SKM-1 treated with dmso at 0.1 percent for 144 hours (cell line): Measurements from ENCODE around the gene SLC9C1.
"Not testable (repeated sequence)": the region's sequence is repeated elsewhere in the genome, so short reads cannot be mapped to it uniquely, and the experiment has no call there.

Experiments
- DNase-seq: peaks from one replicate; lab custom pipeline; 2025; ENCODE audit not compliant: unreplicated experiment; lab: John Stamatoyannopoulos, UW

The SLC9C1 gene

GRCh38 chr3:112199622-112200316, 94.2 kb downstream of the SLC9C1 start:
- DNase-seq, result no peak

DNA sequence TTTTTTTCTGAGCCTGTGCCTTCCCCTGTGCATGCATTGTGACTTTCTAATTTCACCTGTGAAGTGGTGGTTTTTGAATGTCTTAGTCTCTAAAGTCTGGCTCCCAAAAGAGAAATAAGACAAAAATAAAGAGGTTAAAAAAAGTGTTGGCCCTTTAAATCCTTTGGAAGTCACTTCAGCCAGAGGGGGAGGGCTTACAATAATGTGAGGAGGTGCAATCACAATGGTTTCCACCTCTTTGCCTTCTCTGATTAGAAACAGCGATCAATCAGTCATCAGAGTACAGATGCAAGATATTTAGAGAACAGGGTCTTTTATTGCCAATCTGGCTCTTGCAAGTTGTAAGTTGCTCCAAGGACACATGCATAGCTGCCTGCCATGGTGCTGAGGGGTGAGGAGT, 96.9 kb downstream of the SLC9C1 start:
- no peak for DNase-seq

DNA sequence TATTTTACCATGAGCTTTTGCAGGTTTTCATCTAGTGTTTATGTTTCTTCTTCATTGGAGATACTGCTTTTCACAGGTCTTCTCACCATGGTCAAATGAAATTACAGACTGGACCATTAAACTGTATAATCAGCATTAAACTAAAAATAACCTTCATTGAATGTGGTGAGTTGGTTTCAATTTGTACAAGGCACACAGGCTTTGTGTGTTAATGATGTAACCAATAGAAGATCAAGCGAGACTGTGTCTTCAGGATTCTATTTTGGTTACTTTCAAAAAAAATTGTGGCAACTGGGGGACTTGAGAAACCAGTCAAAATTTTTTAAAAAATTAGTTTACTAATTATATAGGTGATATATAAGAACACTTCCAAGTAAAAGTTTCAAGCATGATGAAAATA, 106.7 kb downstream of the SLC9C1 start:
- no peak for DNase-seq

- DNase-seq, result not testable (repeated sequence)
These were observed 108.5 kb downstream of the SLC9C1 start for GRCh38 chr3:112185423-112186035.

DNA sequence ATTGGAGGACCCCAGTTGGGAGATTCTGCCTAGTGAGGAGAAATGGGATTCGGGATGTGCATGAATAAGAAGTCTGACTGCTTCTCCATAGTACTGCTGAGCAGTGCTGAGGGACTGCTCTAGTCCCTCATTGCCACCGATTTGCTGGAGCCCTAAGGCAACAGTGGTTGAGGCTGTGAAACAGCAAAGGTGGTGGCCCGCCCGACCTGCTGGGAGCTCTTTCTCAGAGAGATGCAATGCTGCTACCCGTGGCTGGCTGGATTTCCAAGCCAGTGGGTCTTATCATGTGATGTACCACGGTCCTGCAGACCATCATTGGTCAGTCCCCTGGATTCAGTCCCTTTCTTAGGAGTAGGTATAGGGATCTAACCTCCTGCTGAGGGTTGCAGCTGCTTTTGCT, 118.4 kb downstream of the SLC9C1 start:
- DNase-seq, result no peak

GRCh38 chr3:112175037-112175436, 119.0 kb downstream of the SLC9C1 start:
- DNase-seq, result no peak

DNA sequence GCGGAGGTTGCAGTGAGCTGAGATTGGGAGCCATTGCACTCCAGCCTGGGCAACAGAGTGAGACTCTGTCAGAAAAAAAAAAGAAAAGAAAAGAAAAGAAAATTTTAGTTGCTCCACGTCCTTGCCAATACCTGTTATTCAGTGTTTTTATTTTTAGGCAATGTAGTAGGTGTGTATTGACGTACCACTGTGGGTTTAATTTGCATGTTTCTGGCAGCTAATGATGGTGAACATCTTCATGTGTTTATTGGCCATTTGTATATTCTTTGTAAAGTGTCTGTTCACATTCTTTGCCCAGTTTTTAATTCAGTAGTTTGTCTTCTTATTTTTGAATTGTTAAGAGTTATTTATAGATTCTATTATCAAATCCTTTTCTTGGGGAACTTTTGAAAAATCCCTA, 122.9 kb downstream of the SLC9C1 start:
- no peak for DNase-seq

DNA sequence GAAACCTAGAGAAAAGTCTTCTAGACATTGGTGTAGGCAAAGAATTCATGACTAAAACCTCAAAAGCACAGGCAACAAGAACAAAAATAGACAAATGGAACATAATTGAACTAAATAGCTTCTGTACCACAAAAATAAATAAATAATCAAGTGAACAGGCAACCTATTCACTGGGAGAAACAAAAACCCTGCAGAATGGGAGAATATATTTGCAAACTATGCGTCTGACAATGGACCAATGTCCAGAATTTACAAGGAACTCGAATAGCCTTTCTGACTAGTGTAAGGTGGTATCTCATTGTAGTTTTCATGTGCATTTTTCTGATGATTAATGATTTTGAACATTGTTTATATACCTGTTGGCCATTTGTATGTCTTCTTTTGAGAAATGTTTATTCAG, 124.0 kb downstream of the SLC9C1 start:
- DNase-seq, result no peak

- no peak for DNase-seq
These were observed 126.3 kb downstream of the SLC9C1 start for GRCh38 chr3:112167758-112168157.

- DNase-seq, result no peak
These were observed 144.9 kb downstream of the SLC9C1 start for GRCh38 chr3:112149136-112149535.

GRCh38 chr3:112143689-112144088, 150.3 kb downstream of the SLC9C1 start:
- no peak for DNase-seq

DNA sequence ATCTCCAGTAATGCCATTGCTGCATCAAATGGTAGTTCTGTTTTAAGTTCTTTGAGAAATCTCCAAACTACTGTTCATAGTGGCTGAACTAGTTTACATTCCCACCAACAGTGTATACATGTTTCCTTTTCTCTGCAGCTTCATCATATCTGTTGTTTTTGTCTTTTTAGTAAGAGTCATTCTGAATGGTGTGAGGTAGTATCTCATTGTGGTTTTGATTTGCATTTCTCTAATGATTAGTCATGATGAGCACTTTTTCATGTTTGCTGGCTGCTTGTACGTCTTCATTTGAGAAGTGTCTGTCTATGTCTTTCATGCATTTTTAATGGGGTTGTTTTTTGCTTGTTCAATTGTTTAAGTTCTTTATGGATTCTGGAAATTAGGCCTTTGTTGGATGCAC, 150.8 kb downstream of the SLC9C1 start:
- DNase-seq, result no peak

DNA sequence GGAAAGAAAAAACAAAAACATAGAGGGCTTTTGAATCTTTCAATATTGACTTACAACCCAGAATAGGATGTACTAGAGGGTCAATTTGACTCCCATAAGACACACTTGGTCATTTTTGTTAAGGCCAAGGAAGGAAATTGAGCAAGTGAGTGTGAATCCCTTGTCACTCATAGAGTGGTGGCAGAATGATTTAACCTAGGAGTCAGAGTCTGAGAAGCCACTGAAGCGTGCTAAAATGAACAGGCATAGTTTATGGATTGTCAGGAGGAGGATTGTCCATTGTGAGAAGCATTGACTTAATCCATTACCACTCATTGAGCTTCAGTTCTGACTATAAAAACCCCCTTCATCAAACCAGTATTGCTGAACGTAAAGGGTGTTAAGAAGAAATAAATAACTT, 152.7 kb downstream of the SLC9C1 start:
- DNase-seq, result no peak

DNA sequence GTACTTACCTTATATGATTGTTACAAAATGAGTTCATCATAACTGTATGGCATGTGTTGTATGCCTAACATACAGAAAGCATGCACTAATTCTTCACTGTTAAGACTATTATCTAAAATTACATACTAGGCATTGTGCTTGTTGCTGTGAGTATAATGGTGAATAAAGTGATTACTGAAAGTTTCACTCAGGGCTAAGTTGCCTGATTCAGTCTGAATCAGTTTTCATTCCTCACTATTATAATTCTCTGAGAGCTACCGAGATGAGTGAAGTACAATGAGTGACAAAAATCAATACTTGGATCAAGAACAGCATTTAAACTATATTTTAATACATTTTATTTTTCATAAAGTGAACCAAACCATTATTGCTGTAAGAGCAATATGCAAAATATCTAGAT, 153.4 kb downstream of the SLC9C1 start:
- no peak for DNase-seq

DNA sequence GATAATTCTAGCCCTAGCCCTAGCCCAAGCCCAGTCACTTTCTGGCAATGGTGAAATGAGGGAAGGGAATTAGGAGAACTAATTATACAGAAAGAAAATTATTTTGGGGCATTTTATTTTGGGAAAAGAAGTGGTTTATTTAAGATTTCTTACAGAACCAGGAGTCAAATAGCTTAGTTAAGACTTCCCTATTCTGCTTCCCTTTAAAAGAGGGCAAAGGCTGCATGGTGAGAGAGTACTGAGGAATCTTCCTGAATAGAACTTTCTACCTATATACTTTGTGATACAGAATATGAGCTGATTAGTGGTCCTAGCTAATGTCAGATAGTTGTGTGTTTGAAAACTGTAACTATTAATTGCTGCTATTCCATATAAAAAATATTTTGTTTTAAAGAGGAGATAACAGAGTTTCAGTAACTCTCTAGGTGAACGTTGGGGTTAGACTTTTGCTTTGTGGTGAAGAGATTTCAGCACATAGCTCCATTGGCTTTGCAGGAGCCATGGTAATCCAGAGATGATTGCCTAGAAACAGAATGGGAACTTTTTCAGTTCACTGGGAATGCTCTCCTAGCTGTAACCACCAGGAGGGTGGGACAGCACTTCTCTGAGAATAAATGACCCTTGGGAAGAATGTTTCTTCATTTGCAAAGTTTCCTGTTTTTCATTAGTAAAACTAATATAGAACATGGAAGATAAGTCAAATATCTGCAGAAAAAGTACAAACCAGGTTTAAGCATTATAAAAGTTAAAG, 155.6 kb downstream of the SLC9C1 start:
- no peak for DNase-seq

- DNase-seq, result no peak
These were observed 156.2 kb downstream of the SLC9C1 start for GRCh38 chr3:112137781-112138180.

GRCh38 chr3:112136959-112137693, 156.9 kb downstream of the SLC9C1 start:
- DNase-seq, result no peak

- no peak for DNase-seq
These were observed 158.0 kb downstream of the SLC9C1 start for GRCh38 chr3:112136046-112136445.

DNA sequence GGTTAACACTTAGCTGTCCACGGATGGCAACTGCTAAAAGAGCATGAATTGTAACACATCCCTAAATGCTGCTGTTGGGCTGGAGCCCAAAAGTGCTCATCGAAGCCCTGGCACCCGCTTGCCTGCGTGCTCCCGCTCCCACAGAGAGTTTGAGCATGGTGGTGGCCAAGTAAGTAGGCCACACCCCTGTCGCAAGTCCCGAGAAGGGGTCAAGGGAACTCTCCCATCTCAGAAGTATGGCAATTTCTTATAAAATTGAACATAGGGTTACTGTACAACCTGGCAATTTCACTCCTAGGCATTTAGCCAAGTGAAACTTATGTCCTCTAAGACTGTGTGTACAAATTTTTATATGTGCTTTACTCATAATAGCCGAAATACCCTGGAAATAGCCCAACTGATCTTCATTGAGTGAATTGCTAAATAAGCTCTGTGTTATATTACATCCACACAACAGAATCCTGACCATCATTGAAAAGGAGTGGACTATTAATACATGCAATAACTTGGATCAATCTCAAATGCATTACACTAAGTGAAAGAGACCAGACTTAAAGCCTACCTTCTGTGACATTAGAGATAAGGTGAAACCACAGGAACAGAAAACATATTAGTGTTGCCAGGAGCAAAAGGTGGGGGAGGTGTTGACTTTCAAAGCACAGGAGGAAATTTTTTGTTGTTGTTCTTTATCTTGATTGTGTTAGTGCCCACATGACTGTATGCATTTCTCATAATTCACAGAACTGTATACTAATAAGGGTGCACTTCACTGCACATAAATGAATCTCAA, 159.5 kb downstream of the SLC9C1 start:
- DNase-seq, result no peak

- no peak for DNase-seq
These were observed 160.2 kb downstream of the SLC9C1 start for GRCh38 chr3:112133626-112134334.
